Neural progenitor cell (in vitro differentiated cells): ENCODE measurements around the gene COPS8.

Experiments
- CTCF ChIP-seq: fragments of 200-600 bp; sonication (generic); IDR thresholded peaks from 2 replicates; pipeline ENCODE4 v1.5.1; 2017; ENCODE audit warnings: antibody characterized with exemption, mild to moderate bottlenecking
- EZH2 ChIP-seq: fragments of 200-600 bp; sonication (generic); IDR thresholded peaks from 2 replicates; pipeline ENCODE4 v1.6.1; 2017; ENCODE audit warnings: antibody characterized with exemption, mild to moderate bottlenecking, moderate library complexity

- no peak for TF ChIP-seq CTCF
- no peak for TF ChIP-seq EZH2
These were observed 30.1 kb upstream of the COPS8 start for GRCh38 chr2:237055386-237056100.
